HG03196 (cell line): ENCODE results near the gene TMEM243.
A peak's percentile ranks its signal among the peaks of the same experiment; 100 is the strongest.

Source experiments
- ATAC-seq: cut with Tn5 transposase; IDR thresholded peaks from one replicate; pipeline ENCODE4 v1.9.1; 2021; ENCODE audit not compliant: unreplicated experiment

TMEM243 gene

DNA sequence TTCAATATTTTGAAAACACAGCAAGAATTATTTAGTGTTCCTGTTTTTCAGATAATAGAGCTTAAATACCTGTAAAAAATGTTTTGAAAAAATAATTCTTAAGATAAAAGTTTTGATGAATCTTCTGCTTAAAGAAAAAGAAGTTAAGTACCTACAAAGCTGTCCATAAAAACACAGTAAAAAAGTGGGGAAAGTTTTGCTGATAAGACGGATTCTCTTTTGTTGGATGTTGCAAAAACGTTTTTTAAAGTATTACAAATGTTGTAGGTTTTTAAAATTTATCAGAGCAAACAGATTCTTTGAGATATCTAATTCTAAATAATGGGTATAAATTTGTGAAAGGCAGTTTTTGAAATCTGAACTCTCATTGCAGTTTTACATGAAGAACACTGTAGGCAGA, 55.1 kb downstream of the TMEM243 start:
- no peak for ATAC-seq

DNA sequence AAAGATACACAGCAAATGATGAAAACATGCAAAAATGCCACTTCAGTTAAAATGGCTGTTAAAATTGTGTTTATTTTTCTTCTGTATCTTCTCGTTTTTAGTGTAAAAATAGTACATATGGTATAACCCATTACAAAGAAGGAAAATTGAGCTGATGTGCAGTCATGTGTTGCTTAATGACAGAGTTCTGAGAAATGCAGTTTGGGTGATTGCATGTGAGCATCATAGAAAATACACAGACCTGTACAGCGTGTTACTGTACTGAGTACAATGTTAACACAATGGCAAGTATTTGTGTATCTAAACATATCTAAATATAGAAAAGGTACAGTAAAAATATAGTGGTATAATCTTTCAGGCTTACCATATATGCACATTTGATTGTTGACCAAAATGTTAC, 60.0 kb downstream of the TMEM243 start:
- no peak for ATAC-seq

DNA sequence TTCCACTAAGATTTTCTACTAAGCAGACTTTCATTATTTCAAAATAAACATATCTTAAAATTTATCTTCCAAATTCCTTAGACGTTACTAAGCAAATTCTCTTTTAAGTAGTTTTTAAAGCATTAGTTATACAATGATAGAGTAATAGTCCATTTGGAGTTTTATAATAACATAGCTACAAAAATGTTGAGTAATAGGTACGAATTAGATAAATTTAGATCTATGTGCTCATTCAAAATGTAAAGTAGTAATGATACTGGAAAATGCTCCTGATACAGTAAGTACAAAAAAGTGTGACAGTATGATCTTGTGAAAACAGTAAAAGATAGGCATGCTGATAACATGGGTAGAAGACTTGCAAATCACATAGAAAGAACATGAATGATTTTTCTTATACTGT, 62.8 kb downstream of the TMEM243 start:
- no peak for ATAC-seq

GRCh38 chr7:87155788-87156187, 63.7 kb downstream of the TMEM243 start:
- ATAC-seq: no peak

- no peak for ATAC-seq
These were observed 65.0 kb downstream of the TMEM243 start for GRCh38 chr7:87154569-87154968.

DNA sequence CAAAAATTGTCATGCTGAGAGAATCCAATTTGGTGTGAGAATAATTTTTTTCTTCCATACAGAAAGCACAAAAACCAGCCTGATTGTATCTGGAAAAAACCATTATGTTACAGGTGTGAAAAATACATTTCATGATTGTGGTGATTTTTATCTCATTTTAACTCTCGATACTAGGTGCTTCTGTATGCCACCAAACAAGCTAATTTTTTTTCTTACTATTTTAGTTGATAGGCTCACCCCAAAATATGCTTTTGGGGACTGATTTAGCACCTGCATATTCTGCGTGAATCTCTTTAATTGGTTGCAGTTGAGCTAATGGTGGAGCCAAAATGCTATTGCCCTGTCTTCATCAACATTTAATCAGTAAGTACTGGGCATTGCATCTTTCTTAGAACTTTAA, 65.4 kb downstream of the TMEM243 start:
- no peak for ATAC-seq

- ATAC-seq: peak; percentile 11
These were observed 66.5 kb downstream of the TMEM243 start for GRCh38 chr7:87152897-87153641.

GRCh38 chr7:87152112-87152896, 67.2 kb downstream of the TMEM243 start, which contains the start of gene DMTF1:
TSS of gene DMTF1 (plus strand) at chr7:87152453. CDS start at chr7:87164942, 12,489 bp downstream.
- peak; percentile 82 for ATAC-seq

- ATAC-seq: peak; percentile 6
These were observed 67.8 kb downstream of the TMEM243 start for GRCh38 chr7:87151729-87152111.

GRCh38 chr7:87151002-87151728, 68.4 kb downstream of the TMEM243 start:
- no peak for ATAC-seq

- ATAC-seq: no peak
These were observed 71.1 kb downstream of the TMEM243 start for GRCh38 chr7:87148332-87148955.

DNA sequence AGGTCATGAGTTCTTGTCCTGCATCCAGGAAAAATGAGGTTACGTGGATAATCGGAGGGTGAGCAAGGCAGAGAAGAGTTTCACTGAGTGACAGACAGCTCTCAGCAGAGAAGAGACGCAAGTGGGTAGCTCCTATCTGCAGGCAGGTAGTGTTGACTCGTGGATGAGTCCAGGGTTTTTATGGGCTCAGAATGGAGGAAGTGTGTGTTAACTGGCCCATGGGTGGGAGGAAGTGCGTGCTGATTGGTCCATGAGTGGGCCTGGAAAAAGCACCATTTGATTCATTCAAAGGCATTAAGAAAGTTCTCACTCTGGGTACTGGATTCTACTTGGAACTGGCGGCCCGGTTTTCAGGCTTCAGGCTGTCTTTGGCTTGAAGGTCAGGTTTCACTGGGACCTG, 72.0 kb downstream of the TMEM243 start:
- ATAC-seq: no peak

GRCh38 chr7:87146740-87147386, 72.7 kb downstream of the TMEM243 start:
- no peak for ATAC-seq
